ENCODE results near the gene PRKCG.

The PRKCG gene

DNA sequence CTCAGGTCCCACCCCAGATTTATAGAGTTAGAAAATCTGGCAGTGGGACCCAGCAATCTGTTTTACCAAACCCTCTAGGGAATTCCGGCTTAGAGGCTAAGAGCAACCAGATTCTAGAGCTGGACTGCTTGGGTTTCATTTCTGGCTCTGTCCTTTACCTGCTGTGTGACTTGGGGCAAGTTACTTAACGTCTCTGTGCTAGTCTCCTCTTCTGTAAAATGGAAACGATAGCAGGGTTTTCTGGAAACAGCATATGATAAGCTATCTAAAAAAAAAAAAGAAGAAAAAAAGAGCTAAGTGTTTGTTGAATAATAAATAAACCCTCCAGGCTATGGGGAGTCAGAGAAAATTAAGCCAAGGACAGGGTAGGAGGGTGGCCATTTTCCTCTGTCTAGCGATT is 15.5 kb downstream of the PRKCG start:
- H3K27me3 ChIP-seq (ENCODE audit: control insufficient read depth in 2 of 2, insufficient read depth in 2 of 2, low read length in 2 of 2) = peaks cover 0 to 3% of the 10 kb centered on the region in 2 donors
- no peak overlapping the region for H3K9ac ChIP-seq (ENCODE audit: low read depth in 1 of 2, low read length in 2 of 2)
- H3K4me1 ChIP-seq (ENCODE audit: control insufficient read depth in 2 of 2, insufficient read depth in 2 of 2, low read length in 2 of 2) = no peaks in the 10 kb centered on the region
- H3K9me3 ChIP-seq (ENCODE audit: control insufficient read depth in 2 of 2, low read length in 2 of 2) = no peaks in the 10 kb centered on the region
- no peaks in the 10 kb centered on the region for H3K36me3 ChIP-seq (ENCODE audit: control insufficient read depth in 2 of 2, insufficient read depth in 2 of 2, low read length in 2 of 2)
- H3K27ac ChIP-seq (ENCODE audit: low read depth in 2 of 2, low read length in 2 of 2) = no peak overlapping the region
- H3K4me3 ChIP-seq (ENCODE audit: low read length in 2 of 2) = no peak overlapping the region

DNA sequence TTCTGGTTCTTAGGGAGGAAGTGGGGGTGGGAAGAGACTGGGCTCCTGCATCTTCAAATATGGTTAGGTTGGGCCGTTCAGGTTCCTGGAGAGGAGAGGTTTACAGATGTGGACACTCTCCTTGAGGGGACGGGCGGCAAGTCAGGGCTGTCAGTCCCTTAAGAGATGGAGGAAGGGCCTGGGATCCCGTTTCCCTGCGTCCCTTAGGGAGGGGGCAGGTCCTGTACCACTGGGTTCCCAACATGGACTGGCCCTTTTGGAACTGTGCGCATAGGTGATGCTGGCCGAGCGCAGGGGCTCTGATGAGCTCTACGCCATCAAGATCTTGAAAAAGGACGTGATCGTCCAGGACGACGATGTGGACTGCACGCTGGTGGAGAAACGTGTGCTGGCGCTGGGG is 16.2 kb downstream of the PRKCG start:
- Histone ChIP-seq H3K9ac (ENCODE audit: low read depth in 1 of 2, low read length in 2 of 2) (no peak overlapping the region), H3K27me3 (ENCODE audit: control insufficient read depth in 2 of 2, insufficient read depth in 2 of 2, low read length in 2 of 2) (peaks cover 0 to 3% of the 10 kb centered on the region in 2 donors)

DNA sequence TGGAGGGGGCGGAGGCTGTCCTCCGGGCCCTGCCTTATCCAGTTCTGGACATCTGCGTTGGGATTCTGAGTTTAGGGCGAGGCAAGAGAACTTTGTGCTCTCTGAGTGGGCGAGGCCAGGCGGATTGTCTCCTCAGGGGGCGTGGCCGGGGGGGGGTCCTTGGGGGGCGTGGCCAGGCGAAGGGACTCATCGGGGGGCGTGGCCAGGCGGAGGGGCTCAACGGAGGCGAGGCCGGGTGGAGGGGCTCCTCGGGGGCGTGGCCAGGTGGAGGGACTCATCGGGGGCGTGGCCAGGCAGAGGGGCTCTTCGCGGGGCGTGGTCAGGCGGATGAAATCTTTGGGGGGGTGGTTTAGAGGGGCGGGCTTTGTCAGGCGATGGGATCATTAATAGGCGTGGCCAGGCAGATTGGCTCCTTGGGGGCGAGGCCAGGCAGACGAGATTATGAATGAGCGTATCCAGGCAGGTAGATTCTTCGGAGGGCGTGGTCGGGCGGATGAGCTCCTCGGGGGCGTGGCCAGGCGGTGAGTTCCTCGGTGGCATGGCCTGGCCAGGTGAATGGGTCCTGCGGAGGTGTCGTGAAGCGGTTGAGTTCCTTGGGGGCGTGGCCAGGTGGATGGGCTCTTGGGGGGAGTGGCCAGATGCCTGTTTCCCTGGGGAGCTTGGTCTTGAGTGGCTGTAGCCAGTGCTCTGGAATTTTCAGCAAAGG is 16.8 kb downstream of the PRKCG start:
- Histone ChIP-seq H3K9ac (ENCODE audit: low read depth in 1 of 2, low read length in 2 of 2) (no peak overlapping the region), H3K9me3 (ENCODE audit: control insufficient read depth in 2 of 2, low read length in 2 of 2) (no peaks in the 10 kb centered on the region), H3K27ac (ENCODE audit: low read depth in 2 of 2, low read length in 2 of 2) (no peak overlapping the region), H3K4me3 (ENCODE audit: low read length in 2 of 2) (no peak overlapping the region), H3K36me3 (ENCODE audit: control insufficient read depth in 2 of 2, insufficient read depth in 2 of 2, low read length in 2 of 2) (no peaks in the 10 kb centered on the region), H3K27me3 (ENCODE audit: control insufficient read depth in 2 of 2, insufficient read depth in 2 of 2, low read length in 2 of 2) (peaks cover 0 to 3% of the 10 kb centered on the region in 2 donors), H3K4me1 (ENCODE audit: control insufficient read depth in 2 of 2, insufficient read depth in 2 of 2, low read length in 2 of 2) (no peaks in the 10 kb centered on the region)

More for the DNA sequence above, 16.2 kb downstream of the PRKCG start:
- Histone ChIP-seq H3K4me1 (ENCODE audit: control insufficient read depth in 2 of 2, insufficient read depth in 2 of 2, low read length in 2 of 2) (no peaks in the 10 kb centered on the region), H3K36me3 (ENCODE audit: control insufficient read depth in 2 of 2, insufficient read depth in 2 of 2, low read length in 2 of 2) (no peaks in the 10 kb centered on the region), H3K27ac (ENCODE audit: low read depth in 2 of 2, low read length in 2 of 2) (no peak overlapping the region), H3K9me3 (ENCODE audit: control insufficient read depth in 2 of 2, low read length in 2 of 2) (no peaks in the 10 kb centered on the region), H3K4me3 (ENCODE audit: low read length in 2 of 2) (no peak overlapping the region)

DNA sequence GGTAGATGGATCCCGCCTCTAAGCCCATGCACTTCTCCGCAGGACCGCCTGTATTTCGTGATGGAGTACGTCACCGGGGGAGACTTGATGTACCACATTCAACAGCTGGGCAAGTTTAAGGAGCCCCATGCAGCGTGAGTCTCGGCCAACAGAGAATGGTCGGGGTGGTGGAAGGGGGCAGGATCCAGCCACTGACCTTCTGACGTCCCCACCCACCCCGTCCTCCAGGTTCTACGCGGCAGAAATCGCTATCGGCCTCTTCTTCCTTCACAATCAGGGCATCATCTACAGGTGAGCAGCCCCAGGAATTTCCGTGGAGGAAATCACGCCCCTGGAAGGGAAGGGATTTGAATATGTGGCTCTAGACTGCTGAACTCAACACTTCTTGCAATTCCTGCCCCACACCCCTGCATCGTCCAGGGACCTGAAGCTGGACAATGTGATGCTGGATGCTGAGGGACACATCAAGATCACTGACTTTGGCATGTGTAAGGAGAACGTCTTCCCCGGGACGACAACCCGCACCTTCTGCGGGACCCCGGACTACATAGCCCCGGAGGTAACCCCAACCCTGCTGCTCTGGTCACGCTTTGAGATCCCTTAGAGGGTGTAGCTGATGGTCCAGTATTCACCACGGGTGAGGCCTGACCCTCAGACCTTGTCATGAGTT is 18.3 kb downstream of the PRKCG start:
- Histone ChIP-seq H3K9ac (ENCODE audit: low read depth in 1 of 2, low read length in 2 of 2) (no peak overlapping the region), H3K27ac (ENCODE audit: low read depth in 2 of 2, low read length in 2 of 2) (no peak overlapping the region), H3K9me3 (ENCODE audit: control insufficient read depth in 2 of 2, low read length in 2 of 2) (no peaks in the 10 kb centered on the region), H3K4me3 (ENCODE audit: low read length in 2 of 2) (no peak overlapping the region), H3K4me1 (ENCODE audit: control insufficient read depth in 2 of 2, insufficient read depth in 2 of 2, low read length in 2 of 2) (no peaks in the 10 kb centered on the region), H3K27me3 (ENCODE audit: control insufficient read depth in 2 of 2, insufficient read depth in 2 of 2, low read length in 2 of 2) (peaks cover 0 to 3% of the 10 kb centered on the region in 2 donors), H3K36me3 (ENCODE audit: control insufficient read depth in 2 of 2, insufficient read depth in 2 of 2, low read length in 2 of 2) (no peaks in the 10 kb centered on the region)

DNA sequence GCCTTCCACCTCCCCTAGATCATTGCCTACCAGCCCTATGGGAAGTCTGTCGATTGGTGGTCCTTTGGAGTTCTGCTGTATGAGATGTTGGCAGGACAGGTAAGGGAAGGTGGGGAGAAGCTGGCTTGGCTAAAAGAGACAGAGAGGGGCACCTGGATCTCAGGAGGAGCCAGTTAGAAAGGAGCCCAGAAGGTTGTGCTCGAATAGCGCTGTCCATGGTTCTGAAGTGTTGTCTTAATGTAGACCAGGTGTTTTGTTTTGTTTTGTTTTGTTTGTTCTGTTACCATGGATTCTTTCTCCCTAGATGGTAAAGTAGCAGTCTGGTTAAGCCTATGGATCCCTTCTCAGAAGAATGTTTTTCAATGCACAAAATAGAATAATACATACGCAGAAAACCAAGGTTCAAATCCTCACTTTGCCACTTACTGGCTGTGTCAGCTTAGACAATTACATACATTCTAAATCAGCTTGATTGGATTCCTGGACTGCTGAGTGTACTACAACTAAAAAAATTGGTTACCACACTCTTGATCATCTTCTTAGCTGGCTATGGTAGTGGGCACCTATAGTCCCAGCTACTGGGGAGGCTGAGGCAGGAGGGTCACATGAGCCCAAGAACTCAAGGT is 21.2 kb downstream of the PRKCG start:
- no peak overlapping the region for H3K4me3 ChIP-seq (ENCODE audit: low read length in 2 of 2)
- H3K27me3 ChIP-seq (ENCODE audit: control insufficient read depth in 2 of 2, insufficient read depth in 2 of 2, low read length in 2 of 2) = peaks cover 17 to 22% of the 10 kb centered on the region in 2 donors

GRCh38 chr19:53904909-53905308 is 22.9 kb downstream of the PRKCG start:
- peaks cover 22 to 34% of the 10 kb centered on the region in 2 donors for H3K27me3 ChIP-seq (ENCODE audit: control insufficient read depth in 2 of 2, insufficient read depth in 2 of 2, low read length in 2 of 2)
- H3K4me1 ChIP-seq (ENCODE audit: control insufficient read depth in 2 of 2, insufficient read depth in 2 of 2, low read length in 2 of 2) = no peaks in the 10 kb centered on the region
- H3K36me3 ChIP-seq (ENCODE audit: control insufficient read depth in 2 of 2, insufficient read depth in 2 of 2, low read length in 2 of 2) = no peaks in the 10 kb centered on the region
- H3K9ac ChIP-seq (ENCODE audit: low read depth in 1 of 2, low read length in 2 of 2) = no peak overlapping the region
- no peaks in the 10 kb centered on the region for H3K9me3 ChIP-seq (ENCODE audit: control insufficient read depth in 2 of 2, low read length in 2 of 2)
- no peak overlapping the region for H3K4me3 ChIP-seq (ENCODE audit: low read length in 2 of 2)
- H3K27ac ChIP-seq (ENCODE audit: low read depth in 2 of 2, low read length in 2 of 2) = no peak overlapping the region

More for the DNA sequence above, 21.2 kb downstream of the PRKCG start:
- no peak overlapping the region for H3K9ac ChIP-seq (ENCODE audit: low read depth in 1 of 2, low read length in 2 of 2)
- H3K9me3 ChIP-seq (ENCODE audit: control insufficient read depth in 2 of 2, low read length in 2 of 2) = no peaks in the 10 kb centered on the region
- H3K4me1 ChIP-seq (ENCODE audit: control insufficient read depth in 2 of 2, insufficient read depth in 2 of 2, low read length in 2 of 2) = no peaks in the 10 kb centered on the region
- H3K27ac ChIP-seq (ENCODE audit: low read depth in 2 of 2, low read length in 2 of 2) = no peak overlapping the region
- H3K36me3 ChIP-seq (ENCODE audit: control insufficient read depth in 2 of 2, insufficient read depth in 2 of 2, low read length in 2 of 2) = no peaks in the 10 kb centered on the region

GRCh38 chr19:53905787-53906186 is 23.8 kb downstream of the PRKCG start:
- no peak overlapping the region for H3K9ac ChIP-seq (ENCODE audit: low read depth in 1 of 2, low read length in 2 of 2)
- no peaks in the 10 kb centered on the region for H3K9me3 ChIP-seq (ENCODE audit: control insufficient read depth in 2 of 2, low read length in 2 of 2)
- H3K36me3 ChIP-seq (ENCODE audit: control insufficient read depth in 2 of 2, insufficient read depth in 2 of 2, low read length in 2 of 2) = no peaks in the 10 kb centered on the region
- H3K27ac ChIP-seq (ENCODE audit: low read depth in 2 of 2, low read length in 2 of 2) = no peak overlapping the region
- no peak overlapping the region for H3K4me3 ChIP-seq (ENCODE audit: low read length in 2 of 2)
- no peaks in the 10 kb centered on the region for H3K4me1 ChIP-seq (ENCODE audit: control insufficient read depth in 2 of 2, insufficient read depth in 2 of 2, low read length in 2 of 2)
- H3K27me3 ChIP-seq (ENCODE audit: control insufficient read depth in 2 of 2, insufficient read depth in 2 of 2, low read length in 2 of 2) = peaks cover 25 to 39% of the 10 kb centered on the region in 2 donors

DNA sequence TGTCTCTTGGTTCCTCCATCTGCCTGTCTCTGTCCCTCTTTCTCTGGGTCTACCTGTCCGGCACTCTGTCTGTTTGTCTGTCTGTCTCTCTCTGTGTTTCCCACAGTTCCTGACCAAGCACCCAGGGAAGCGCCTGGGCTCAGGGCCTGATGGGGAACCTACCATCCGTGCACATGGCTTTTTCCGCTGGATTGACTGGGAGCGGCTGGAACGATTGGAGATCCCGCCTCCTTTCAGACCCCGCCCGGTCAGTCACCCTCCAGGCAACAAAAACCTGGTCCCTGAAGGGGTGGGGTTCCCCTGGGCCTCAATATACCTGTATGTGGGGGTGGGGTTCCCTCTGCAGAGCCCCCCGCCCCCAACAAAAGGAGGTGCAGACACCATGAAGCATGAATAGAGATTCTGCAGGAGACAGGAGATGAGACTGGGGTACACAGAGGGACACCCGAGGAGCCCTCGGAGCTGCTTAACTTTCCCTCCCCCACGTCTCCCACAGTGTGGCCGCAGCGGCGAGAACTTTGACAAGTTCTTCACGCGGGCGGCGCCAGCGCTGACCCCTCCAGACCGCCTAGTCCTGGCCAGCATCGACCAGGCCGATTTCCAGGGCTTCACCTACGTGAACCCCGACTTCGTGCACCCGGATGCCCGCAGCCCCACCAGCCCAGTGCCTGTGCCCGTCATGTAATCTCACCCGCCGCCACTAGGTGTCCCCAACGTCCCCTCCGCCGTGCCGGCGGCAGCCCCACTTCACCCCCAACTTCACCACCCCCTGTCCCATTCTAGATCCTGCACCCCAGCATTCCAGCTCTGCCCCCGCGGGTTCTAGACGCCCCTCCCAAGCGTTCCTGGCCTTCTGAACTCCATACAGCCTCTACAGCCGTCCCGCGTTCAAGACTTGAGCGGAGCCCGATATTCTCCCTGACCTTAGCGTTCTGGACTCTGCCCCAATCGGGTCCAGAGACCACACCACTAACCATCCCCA is 24.5 kb downstream of the PRKCG start:
- H3K9ac ChIP-seq (ENCODE audit: low read depth in 1 of 2, low read length in 2 of 2) = no peak overlapping the region
- H3K27me3 ChIP-seq (ENCODE audit: control insufficient read depth in 2 of 2, insufficient read depth in 2 of 2, low read length in 2 of 2) = peaks cover 26 to 43% of the 10 kb centered on the region in 2 donors

GRCh38 chr19:53907193-53907581 is 25.2 kb downstream of the PRKCG start:
- no peaks in the 10 kb centered on the region for H3K4me1 ChIP-seq (ENCODE audit: control insufficient read depth in 2 of 2, insufficient read depth in 2 of 2, low read length in 2 of 2)
- H3K4me3 ChIP-seq (ENCODE audit: low read length in 2 of 2) = no peak overlapping the region
- H3K9ac ChIP-seq (ENCODE audit: low read depth in 1 of 2, low read length in 2 of 2) = no peak overlapping the region
- no peaks in the 10 kb centered on the region for H3K9me3 ChIP-seq (ENCODE audit: control insufficient read depth in 2 of 2, low read length in 2 of 2)
- H3K27me3 ChIP-seq (ENCODE audit: control insufficient read depth in 2 of 2, insufficient read depth in 2 of 2, low read length in 2 of 2) = peaks cover 26 to 49% of the 10 kb centered on the region in 2 donors
- no peak overlapping the region for H3K27ac ChIP-seq (ENCODE audit: low read depth in 2 of 2, low read length in 2 of 2)
- H3K36me3 ChIP-seq (ENCODE audit: control insufficient read depth in 2 of 2, insufficient read depth in 2 of 2, low read length in 2 of 2) = no peaks in the 10 kb centered on the region

More for the DNA sequence above, 24.5 kb downstream of the PRKCG start:
- Histone ChIP-seq H3K4me1 (ENCODE audit: control insufficient read depth in 2 of 2, insufficient read depth in 2 of 2, low read length in 2 of 2) (no peaks in the 10 kb centered on the region), H3K4me3 (ENCODE audit: low read length in 2 of 2) (no peak overlapping the region), H3K27ac (ENCODE audit: low read depth in 2 of 2, low read length in 2 of 2) (no peak overlapping the region), H3K36me3 (ENCODE audit: control insufficient read depth in 2 of 2, insufficient read depth in 2 of 2, low read length in 2 of 2) (no peaks in the 10 kb centered on the region), H3K9me3 (ENCODE audit: control insufficient read depth in 2 of 2, low read length in 2 of 2) (no peaks in the 10 kb centered on the region)
